Mesangial cell (primary cell): ENCODE results near the gene NUDT5. TPM values are rescaled to one million over a fixed set of nuclear protein-coding genes. Genes with fewer than 3 reads are reported as not detected.

Experiments
- total RNA-seq: library from RNA; depleted of rRNA; stranded (reverse); fragments of >200 nt; gene quantifications from 2 replicates; pipeline ENCODE4 v1.2.3, GENCODE V29; 2015

The NUDT5 gene
- 50.7 and 66.8 TPM in 2 replicates for total RNA-seq

DNA sequence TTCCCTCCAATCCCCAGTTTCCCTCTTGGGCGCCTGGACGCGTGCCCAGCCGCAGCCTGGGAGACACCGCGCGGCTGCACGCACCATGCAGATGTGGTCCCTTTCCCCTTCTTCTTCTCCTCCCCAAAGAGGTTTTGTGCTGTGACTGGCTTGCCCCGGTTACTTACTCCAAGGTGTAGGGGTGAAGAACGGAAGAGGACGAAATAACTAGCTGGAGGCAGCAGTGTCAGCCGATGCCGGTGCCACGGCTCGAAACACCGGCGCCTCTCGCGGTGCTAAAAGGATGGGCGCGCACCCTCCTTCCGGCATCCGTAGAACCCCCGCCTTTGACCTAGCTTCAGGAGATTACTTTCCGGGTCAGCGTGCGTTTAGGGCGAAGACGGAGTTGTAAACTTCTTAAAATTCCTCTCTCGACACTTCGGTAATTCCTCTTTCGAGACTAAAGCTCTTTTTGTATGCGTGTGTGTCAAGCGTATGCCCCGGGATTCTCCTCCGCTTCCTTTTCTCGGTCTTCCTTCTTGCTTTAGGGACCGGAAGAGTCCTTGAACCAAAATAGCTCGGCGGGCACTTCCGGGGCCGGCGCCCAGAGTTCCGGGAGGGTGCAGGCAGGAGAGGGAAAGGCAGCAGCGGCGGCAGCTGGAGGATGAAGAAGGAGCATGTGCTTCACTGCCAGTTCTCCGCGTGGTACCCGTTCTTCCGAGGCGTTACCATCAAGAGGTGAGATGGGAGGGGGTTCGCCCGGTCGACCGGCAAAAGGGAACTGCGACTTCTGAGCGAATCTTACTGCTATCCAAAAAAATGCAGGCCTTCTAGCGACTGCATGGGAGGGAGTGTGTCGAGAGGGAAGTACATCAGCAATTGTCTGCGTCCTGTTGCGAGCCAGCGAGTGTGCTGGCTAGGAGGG is at the start of gene NUDT5, which contains the start of gene CDC123:
Gene NUDT5, minus strand, starts transcription at position 289 of the 904 bp plus-strand sequence. CDS start 9,600 bp downstream, outside the sequence.
Gene CDC123, plus strand, starts transcription at position 586 of the 904 bp plus-strand sequence. Its CDS starts 58 bp downstream, at position 644.

DNA sequence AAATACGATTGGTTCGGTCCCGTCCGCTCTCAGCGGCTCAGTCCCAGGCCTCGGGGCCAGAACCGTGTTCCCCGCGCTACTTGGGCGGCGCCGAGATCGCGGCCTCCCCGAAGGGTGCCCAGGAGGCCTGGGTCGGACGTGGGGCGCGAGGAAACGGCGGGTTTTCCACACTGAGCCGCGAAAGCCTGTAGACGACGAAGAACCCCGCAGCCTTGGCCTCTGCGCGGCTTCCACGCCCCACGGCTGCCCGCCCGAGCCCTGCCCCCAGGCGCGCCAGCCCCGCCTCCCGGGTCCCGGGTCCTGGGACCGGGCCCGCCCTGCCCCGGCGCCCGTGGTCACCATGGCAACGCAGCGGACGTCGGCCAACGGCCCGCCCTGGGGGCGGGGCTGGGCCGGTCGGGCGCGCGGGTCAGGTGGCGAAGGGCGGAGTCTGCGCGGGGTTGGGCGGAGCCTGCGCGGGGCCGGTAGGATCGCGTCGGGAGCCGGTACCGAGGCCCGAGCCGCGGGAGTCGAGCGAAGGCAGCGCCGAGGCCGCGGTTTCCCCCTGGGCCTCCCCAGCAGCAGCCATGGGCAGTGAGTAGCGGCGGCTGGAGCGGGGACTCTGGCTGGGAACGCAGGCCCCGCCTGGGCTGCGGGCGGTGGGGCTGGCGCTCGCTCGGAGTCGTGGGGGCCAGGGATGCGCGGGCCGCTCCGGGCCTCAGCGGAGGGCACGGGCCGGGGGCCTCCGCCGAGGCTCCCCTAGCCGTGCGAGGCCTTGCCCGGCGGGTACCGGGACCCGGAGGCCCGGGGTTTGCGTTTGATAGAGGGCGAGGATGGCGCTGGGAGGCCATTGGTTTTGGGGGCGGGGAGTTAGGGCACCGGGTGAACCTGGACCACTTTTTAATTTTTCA is 66.2 kb downstream of the NUDT5 start, which contains the start of gene SEC61A2:
Gene SEC61A2, plus strand, starts transcription at position 456 of the 890 bp plus-strand sequence. Its CDS starts 111 bp downstream, at position 567.

Other genes starting within 250 kb of the NUDT5 start
- 4.8 and 7.2 TPM in 2 replicates for gene UPF2, start 153.1 kb downstream of the NUDT5 start, total RNA-seq
- gene DHTKD1, start 126.9 kb downstream of the NUDT5 start, total RNA-seq = 25.1 and 25.9 TPM in 2 replicates
- gene SEC61A2, start 66.2 kb downstream of the NUDT5 start, total RNA-seq = 6.4 and 13.6 TPM in 2 replicates
- 73.0 and 128 TPM in 2 replicates for gene CDC123, start 297 bp upstream of the NUDT5 start, total RNA-seq
- 2.0 and 4.6 TPM in 2 replicates for gene CAMK1D, start 153.7 kb upstream of the NUDT5 start, total RNA-seq